ENCODE measurements around the gene CTAG1A. TPM values are rescaled to one million over a fixed set of nuclear protein-coding genes. Genes with fewer than 3 reads are reported as not detected.
A peak's percentile ranks its signal among the peaks of the same experiment; 100 is the strongest.

The CTAG1A gene
- total and polyA plus RNA-seq, 2 donors (not counting 1 experiment from before 2014, with no cell fraction given) = not detected

DNA sequence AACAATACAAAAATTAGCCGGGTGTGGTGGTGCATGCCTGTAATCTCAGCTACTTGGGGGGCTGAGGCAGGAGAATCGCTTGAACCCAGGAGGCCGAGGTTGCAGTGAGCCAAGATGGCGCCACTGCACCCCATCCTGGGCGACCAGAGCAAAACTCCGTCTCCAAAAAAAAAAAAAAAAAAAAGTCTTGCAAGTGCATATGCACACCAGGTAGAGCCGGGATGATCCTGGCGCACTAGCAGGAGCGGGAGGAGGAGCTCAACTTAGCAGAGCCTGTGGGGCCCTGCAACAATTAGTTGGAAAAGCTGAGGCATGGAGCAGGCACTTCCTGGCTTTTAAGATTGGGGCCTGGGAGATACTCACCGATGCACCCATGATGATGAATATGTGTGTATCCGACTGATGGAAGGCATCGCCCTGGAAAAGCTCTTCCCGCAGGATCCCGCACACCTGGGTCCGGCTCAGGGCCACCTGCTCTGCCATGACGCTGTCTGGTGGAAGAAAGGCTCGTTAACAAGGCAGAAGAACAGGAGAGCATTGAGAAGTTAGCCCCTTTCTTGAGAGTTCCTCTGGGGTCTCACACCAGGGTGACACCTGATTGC lies 39.2 kb upstream of the CTAG1A start:
- ChIA-PET POLR2A (interaction anchor here (0.6 kb wide), 1 partner anchor 140 kb away, joined by 4 read pairs; no protein-coding TSS in a partner anchor), CTCF (interaction anchor here (1.1 kb wide), 1 partner anchor 19 kb away, joined by 3 read pairs; no protein-coding TSS in a partner anchor)
- no peaks in the 10 kb centered on the region for H3K9me3 ChIP-seq (ENCODE audit: control extremely low read depth in 1 of 3, control insufficient read depth in 2 of 3, insufficient read depth in 1 of 3, low read length in 2 of 3)
- WGBS (ENCODE audit: insufficient coverage) = 100% methylated on average over 1 of the region's 17 CpGs
- peaks cover 20 to 48% of the 10 kb centered on the region in 2 donors for H3K4me1 ChIP-seq (ENCODE audit: control insufficient read depth in 2 of 2, insufficient read depth in 2 of 2, low read length in 2 of 2)
- intact Hi-C loops (cut with micrococcal nuclease) = no loop called here
- peaks cover 45% of the 10 kb centered on the region for H3K4me1 Mint-ChIP-seq
- no peak for ATAC-seq (ENCODE audit: low read depth)
- no peak overlapping the region for H3K9ac ChIP-seq (ENCODE audit: low read length)
- H3K4me3 ChIP-seq (ENCODE audit: control extremely low read depth in 1 of 5, extremely low read depth in 1 of 5, insufficient read depth in 1 of 5, low read depth in 2 of 5, low read length in 4 of 5) = peak overlapping the region in 4 of 5 experiments; percentile 38 to 82 (median 62)
- H3K9me3 Mint-ChIP-seq (ENCODE audit: insufficient read depth) = no peaks in the 10 kb centered on the region
- no peaks in the 10 kb centered on the region for H3K27me3 Mint-ChIP-seq
- H3K79me2 ChIP-seq (ENCODE audit: control insufficient read depth, insufficient read depth, low read length) = peaks cover 31% of the 10 kb centered on the region
- H3K27ac ChIP-seq (ENCODE audit: low read length in 2 of 2) = no peak overlapping the region
- peak; percentile 25 for DNase-seq
- H3K36me3 ChIP-seq (replicated peaks in 1 of 2; ENCODE audit: control extremely low read depth in 1 of 2, control insufficient read depth in 1 of 2, extremely low read depth in 1 of 2, insufficient read depth in 2 of 2, low read length in 1 of 2) = peaks cover 0 to 4% of the 10 kb centered on the region in 2 experiments
- H3K4me2 ChIP-seq (replicated peaks; ENCODE audit: low read depth, low read length, poor library complexity, severe bottlenecking) = peak overlapping the region; percentile 72
- H4K20me1 ChIP-seq (ENCODE audit: control insufficient read depth, insufficient read depth, low read length, poor library complexity, severe bottlenecking) = peaks cover 5% of the 10 kb centered on the region
- TF ChIP-seq, protein P1, sequence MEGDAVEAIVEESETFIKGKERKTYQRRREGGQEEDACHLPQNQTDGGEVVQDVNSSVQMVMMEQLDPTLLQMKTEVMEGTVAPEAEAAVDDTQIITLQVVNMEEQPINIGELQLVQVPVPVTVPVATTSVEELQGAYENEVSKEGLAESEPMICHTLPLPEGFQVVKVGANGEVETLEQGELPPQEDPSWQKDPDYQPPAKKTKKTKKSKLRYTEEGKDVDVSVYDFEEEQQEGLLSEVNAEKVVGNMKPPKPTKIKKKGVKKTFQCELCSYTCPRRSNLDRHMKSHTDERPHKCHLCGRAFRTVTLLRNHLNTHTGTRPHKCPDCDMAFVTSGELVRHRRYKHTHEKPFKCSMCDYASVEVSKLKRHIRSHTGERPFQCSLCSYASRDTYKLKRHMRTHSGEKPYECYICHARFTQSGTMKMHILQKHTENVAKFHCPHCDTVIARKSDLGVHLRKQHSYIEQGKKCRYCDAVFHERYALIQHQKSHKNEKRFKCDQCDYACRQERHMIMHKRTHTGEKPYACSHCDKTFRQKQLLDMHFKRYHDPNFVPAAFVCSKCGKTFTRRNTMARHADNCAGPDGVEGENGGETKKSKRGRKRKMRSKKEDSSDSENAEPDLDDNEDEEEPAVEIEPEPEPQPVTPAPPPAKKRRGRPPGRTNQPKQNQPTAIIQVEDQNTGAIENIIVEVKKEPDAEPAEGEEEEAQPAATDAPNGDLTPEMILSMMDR (IDR thresholded peaks at IDR 0.05) = no peak
- TF ChIP-seq EZH2 (IDR thresholded peaks at IDR 0.05; ENCODE audit: borderline replicate concordance, insufficient read depth, low read depth, low read length, poor library complexity, severe bottlenecking) = no peak
- H3K27me3 ChIP-seq (replicated peaks in 1 of 4; ENCODE audit: control extremely low read depth in 1 of 4, control insufficient read depth in 3 of 4, insufficient read depth in 4 of 4, low read length in 3 of 4) = no peaks in the 10 kb centered on the region
- H2AFZ ChIP-seq (ENCODE audit: insufficient read depth, low read depth, low read length, poor library complexity, severe bottlenecking) = no peak overlapping the region
- peak overlapping the region; percentile 79 for H3K4me3 Mint-ChIP-seq
- peak overlapping the region; percentile 73 for H3K27ac Mint-ChIP-seq

All from B cell (primary cell).